Measurements from ENCODE around the gene LRRC66. TPM values are rescaled to one million over a fixed set of nuclear protein-coding genes. Genes with fewer than 3 reads are reported as not detected.

Gene LRRC66
- polyA plus RNA-seq, 1 donor (not counting 4 experiments of a cell fraction or from before 2014, with no cell fraction given) = 0.28 TPM

DNA sequence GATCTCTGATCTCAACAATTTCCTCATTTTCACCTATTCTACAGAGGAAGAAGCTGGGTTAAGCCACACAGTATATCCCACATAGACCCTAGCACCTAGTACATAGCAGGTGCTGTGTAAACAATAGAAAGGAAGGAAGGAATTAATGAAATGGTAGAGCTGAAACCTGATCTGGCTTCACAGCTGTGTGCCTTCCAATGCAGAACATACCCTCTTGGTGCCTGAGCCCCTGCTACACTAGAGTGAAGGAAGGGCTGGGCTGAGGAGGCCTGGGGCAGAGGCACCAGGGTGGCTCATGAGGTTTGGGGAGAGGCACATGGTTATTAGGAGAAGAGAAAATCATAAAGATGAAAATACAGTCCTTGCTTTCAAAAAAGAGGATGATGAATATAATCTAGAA, 21.3 kb downstream of the LRRC66 start:
- no peaks in the 10 kb centered on the region for H4K20me1 ChIP-seq (ENCODE audit: control insufficient read depth, extremely low read depth, insufficient read depth, low read length)
- no peak overlapping the region for H3K4me3 ChIP-seq (ENCODE audit: control insufficient read depth in 2 of 3, extremely low read depth in 1 of 3, insufficient read depth in 2 of 3, low read depth in 1 of 3, low read length in 3 of 3)
- TF ChIP-seq EZH2 (IDR thresholded peaks at IDR 0.05; ENCODE audit: low read length) (no peak), CTCF (optimal IDR thresholded peaks at IDR 0.05 in 1 of 3, IDR thresholded peaks at IDR 0.05 in 1 of 3, conservative IDR thresholded peaks at IDR 0.05 in 1 of 3; ENCODE audit: extremely low read depth in 1 of 3, insufficient read depth in 2 of 3, low read length in 3 of 3) (no peak)
- H3K36me3 ChIP-seq (ENCODE audit: control insufficient read depth in 2 of 2, extremely low read depth in 1 of 2, insufficient read depth in 2 of 2, low read length in 2 of 2) = no peaks in the 10 kb centered on the region
- no peak overlapping the region for H2AFZ ChIP-seq (ENCODE audit: control insufficient read depth, low read length)
- no peak overlapping the region for H3K27ac ChIP-seq (ENCODE audit: control insufficient read depth, insufficient read depth, low read length)
- H3K9me3 ChIP-seq (ENCODE audit: control insufficient read depth, low read depth, low read length) = no peaks in the 10 kb centered on the region
- dilution Hi-C loops (cut with MboI; ENCODE audit: extremely low pct_ligation_motif_present, low sequenced_read_pairs) = no loop called here
- DNase-seq (ENCODE audit: low read depth, low spot score) = no peak
- no peaks in the 10 kb centered on the region for H3K9me1 ChIP-seq (ENCODE audit: control insufficient read depth, extremely low read depth, insufficient read depth, low read length)
- H3K4me2 ChIP-seq (ENCODE audit: control insufficient read depth, extremely low read depth, insufficient read depth, low read depth, low read length) = no peak overlapping the region
- H3K4me1 ChIP-seq (ENCODE audit: control insufficient read depth, extremely low read depth, insufficient read depth, low read length) = peaks cover 7% of the 10 kb centered on the region
- no peak for FAIRE-seq
- H3K79me2 ChIP-seq (ENCODE audit: control insufficient read depth, insufficient read depth, low read length) = no peaks in the 10 kb centered on the region
- H3K9ac ChIP-seq (ENCODE audit: control insufficient read depth, extremely low read depth, insufficient read depth, low read length) = no peak overlapping the region
- H3K27me3 ChIP-seq (ENCODE audit: control insufficient read depth, extremely low read depth, insufficient read depth, low read length) = no peaks in the 10 kb centered on the region

DNA sequence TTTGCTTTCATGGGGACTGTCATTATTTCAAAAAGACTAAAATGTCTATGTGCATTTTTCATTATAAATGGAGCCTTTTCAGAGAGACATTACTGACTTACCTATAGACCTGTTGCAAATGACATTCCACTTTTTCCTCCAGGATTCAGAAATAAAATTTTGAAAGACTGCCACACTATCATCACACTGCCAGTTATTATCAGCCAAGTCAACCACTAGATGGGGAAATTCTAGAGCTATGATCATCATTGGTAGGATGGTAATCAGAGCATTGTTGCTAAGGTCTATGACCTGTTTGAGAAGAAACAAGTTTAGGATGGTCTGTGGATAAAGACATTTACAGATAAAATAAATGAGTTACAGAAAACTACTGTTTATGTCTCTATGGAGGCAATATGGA, 22.5 kb downstream of the LRRC66 start:
- Histone ChIP-seq H2AFZ (ENCODE audit: control insufficient read depth, low read length) (no peak overlapping the region), H3K4me3 (ENCODE audit: control insufficient read depth in 2 of 3, extremely low read depth in 1 of 3, insufficient read depth in 2 of 3, low read depth in 1 of 3, low read length in 3 of 3) (no peak overlapping the region), H3K9ac (ENCODE audit: control insufficient read depth, extremely low read depth, insufficient read depth, low read length) (no peak overlapping the region), H3K4me1 (ENCODE audit: control insufficient read depth, extremely low read depth, insufficient read depth, low read length) (peaks cover 7% of the 10 kb centered on the region), H3K9me1 (ENCODE audit: control insufficient read depth, extremely low read depth, insufficient read depth, low read length) (no peaks in the 10 kb centered on the region), H3K36me3 (ENCODE audit: control insufficient read depth in 2 of 2, extremely low read depth in 1 of 2, insufficient read depth in 2 of 2, low read length in 2 of 2) (no peaks in the 10 kb centered on the region), H3K27me3 (ENCODE audit: control insufficient read depth, extremely low read depth, insufficient read depth, low read length) (no peaks in the 10 kb centered on the region), H3K79me2 (ENCODE audit: control insufficient read depth, insufficient read depth, low read length) (no peaks in the 10 kb centered on the region), H3K9me3 (ENCODE audit: control insufficient read depth, low read depth, low read length) (no peaks in the 10 kb centered on the region), H3K4me2 (ENCODE audit: control insufficient read depth, extremely low read depth, insufficient read depth, low read depth, low read length) (no peak overlapping the region), H3K27ac (ENCODE audit: control insufficient read depth, insufficient read depth, low read length) (no peak overlapping the region), H4K20me1 (ENCODE audit: control insufficient read depth, extremely low read depth, insufficient read depth, low read length) (no peaks in the 10 kb centered on the region)
- dilution Hi-C loops (cut with MboI; ENCODE audit: extremely low pct_ligation_motif_present, low sequenced_read_pairs) = no loop called here
- DNase-seq (ENCODE audit: low read depth, low spot score) (no peak), FAIRE-seq (no peak)
- TF ChIP-seq EZH2 (IDR thresholded peaks at IDR 0.05; ENCODE audit: low read length) = no peak
- TF ChIP-seq CTCF (optimal IDR thresholded peaks at IDR 0.05 in 1 of 3, IDR thresholded peaks at IDR 0.05 in 1 of 3, conservative IDR thresholded peaks at IDR 0.05 in 1 of 3; ENCODE audit: extremely low read depth in 1 of 3, insufficient read depth in 2 of 3, low read length in 3 of 3) = peak in 1 of 3 experiments; percentile 11

Data from keratinocyte (primary cell).